HG03025 (cell line): ENCODE results near the gene PABPC3.

Experiments used
- ATAC-seq: cut with Tn5 transposase; IDR thresholded peaks from one replicate; pipeline ENCODE4 v1.9.1; 2021; ENCODE audit warnings: mild to moderate bottlenecking, moderate library complexity; ENCODE audit not compliant: unreplicated experiment, low FRiP score

PABPC3 gene

DNA sequence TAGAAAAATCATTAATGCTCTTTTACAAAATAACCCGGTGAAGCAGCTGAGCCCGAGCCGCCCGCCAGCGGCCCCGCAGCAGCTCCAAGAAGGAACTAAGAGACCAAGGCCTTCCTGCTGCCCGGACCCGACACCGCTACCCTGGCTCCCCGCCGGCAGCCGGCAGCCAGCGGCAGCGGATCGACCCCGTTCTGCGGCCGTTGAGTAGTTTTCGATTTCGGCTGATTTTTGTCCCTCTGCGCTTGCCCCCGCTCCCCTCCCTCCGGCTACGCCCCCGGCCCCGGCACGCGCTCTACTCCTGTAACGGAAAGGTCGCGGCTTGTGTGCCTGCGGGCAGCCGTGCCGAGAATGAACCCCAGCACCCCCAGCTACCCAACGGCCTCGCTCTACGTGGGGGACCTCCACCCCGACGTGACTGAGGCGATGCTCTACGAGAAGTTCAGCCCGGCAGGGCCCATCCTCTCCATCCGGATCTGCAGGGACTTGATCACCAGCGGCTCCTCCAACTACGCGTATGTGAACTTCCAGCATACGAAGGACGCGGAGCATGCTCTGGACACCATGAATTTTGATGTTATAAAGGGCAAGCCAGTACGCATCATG lies at the start of gene PABPC3:
TSS of gene PABPC3 (plus strand) at position 286 of the 603 bp plus-strand sequence. CDS start at position 349, 63 bp downstream.
- no peak for ATAC-seq

GRCh38 chr13:25046274-25046984 lies 49.5 kb upstream of the PABPC3 start:
- ATAC-seq: no peak

GRCh38 chr13:25046985-25047511 lies 48.9 kb upstream of the PABPC3 start:
- no peak for ATAC-seq

DNA sequence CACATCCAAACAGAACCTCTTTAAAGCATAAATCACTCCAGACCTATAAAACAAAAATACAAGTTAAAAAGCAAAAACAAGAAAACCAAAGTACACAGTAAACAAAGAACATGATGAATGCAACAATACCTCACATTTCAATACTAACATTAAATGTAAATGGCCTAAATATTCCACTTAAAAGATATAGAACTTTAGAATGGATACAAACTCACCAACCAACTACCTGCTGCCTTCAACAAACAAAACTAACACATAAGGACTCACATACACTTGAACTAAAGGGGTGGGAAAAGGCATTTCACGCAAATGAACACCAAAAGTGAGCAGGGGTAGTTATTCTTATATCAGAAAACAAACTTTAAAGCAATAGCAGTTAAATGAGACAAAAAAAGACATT lies 44.9 kb upstream of the PABPC3 start:
- no peak for ATAC-seq

DNA sequence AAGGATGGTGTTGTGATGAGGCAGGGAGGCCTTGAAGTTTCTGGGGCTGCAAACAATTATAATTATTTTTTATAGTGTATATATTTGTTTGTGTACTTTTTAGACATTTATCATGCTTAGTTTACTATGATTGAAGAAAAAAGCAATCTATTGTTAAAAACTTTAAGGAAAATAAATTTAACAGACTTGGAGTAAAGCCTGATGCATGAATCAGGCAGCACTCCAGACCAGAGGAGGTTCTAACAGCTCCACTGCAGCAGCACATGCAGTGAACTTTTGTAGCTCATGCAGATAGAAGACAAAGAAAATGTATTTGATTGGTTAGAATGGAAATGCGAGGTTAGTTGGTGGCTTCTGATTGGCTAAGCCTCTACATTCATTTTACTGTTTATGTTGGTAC lies 36.8 kb upstream of the PABPC3 start:
- no peak for ATAC-seq

DNA sequence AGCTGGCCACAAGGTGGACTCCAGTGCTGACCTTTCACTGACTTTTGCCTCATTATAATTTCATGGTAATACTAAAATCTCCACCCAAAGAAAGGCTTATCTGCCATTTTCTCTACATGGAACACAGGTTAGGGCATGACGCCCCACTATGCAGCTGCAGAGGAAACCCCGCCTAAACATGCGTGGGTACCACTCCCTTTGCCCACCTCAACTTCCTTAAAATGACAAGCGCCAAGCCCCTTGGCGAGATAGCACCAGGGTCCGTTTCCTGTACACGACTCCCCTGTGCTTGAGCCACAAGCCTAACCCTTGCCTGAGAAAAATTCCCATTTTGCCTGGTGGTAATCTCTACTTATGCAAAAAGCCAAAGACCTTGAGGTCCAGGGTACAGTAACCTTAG lies 36.0 kb upstream of the PABPC3 start:
- ATAC-seq: no peak

DNA sequence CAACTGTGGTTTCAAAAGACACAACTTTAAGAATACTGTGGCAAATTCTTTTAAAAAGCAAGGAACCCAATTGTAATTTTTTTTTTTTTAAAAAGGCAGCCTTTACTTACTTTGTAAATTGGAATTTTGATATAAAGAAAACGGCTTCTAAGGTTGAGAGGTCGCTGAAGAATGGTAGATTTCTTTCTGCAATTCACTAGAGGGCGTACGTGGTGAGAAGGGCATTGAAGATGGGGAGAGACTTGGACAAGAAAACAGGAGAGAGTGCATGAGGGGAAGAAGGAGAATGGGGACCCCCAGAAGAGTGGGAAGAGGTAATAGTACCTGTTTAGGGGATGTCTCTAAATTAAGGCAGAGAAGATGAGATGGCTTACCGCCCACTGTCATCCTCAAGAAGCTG lies 33.5 kb upstream of the PABPC3 start:
- ATAC-seq: no peak

DNA sequence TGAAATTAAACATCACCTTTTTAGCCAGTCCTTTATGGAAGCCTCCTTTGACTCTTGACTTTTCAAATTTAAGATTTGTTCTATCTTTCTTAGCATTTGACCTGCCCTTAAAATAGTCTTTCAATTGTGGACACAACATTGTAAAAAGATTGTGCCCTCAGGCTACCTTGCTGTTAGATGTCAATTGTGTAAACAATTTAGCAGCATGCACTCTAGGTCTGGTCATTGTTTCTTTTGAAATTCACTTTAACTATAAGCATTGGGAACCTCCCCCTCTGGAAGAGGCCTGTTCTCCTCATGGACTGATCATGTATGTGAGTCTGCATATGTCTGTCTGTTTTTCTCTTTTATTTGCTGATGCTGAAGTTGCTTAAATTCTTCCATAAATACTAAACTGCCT lies 31.5 kb upstream of the PABPC3 start:
- no peak for ATAC-seq

DNA sequence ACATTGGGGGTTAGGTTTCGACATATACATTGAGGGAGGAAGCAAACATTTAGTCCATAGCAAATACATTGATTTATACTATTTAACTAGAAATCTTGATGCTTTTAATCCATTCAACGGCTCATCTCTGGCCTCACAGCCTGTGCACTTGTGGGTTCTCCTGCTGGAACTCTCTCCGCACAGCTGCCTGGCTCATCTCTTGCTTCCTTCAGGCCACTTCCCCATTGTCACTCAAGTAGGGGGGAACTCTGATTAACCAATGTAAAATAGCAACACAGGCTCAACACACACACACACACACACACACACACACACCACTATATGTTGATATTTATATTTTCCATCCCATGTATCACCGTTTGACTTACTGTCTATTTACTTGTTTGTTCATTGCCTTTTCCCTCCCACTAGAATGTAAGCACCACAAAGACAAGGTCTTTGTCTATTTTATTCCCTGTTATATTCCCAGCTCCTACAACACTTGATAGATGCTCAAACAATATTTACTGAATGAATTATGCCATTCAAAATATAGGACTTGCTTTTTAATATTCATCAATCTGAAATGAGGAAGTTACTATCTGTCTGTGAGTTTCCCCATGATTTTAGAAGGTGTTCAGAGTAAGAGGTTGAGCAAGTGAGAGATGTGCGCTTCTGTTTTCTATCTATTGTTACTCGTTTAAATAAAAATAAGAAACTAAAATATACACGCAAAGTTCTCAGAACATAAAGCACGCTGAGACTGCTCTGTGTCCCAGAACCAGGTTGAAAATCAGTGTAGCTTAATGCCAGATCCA lies 29.8 kb upstream of the PABPC3 start:
- ATAC-seq: no peak

DNA sequence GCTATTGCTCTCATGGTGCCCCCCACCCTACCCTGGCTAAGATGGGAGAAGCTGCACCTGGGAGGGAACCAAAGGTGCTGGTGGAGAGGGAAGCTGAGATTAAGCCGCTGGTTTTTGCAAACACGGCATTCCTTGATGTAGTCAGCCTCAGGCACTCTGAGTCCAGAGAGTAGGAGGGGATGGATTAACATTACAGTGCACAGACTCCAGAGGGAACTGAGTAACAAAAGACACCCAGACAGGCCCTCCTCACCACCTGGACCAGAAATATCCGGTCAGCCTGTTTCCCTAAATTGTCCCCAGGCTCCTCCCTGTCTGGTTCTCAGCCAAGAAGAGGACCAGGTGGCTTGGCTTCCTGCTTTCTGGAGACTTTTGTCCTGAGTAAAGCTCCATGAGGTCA lies 28.9 kb upstream of the PABPC3 start:
- no peak for ATAC-seq

DNA sequence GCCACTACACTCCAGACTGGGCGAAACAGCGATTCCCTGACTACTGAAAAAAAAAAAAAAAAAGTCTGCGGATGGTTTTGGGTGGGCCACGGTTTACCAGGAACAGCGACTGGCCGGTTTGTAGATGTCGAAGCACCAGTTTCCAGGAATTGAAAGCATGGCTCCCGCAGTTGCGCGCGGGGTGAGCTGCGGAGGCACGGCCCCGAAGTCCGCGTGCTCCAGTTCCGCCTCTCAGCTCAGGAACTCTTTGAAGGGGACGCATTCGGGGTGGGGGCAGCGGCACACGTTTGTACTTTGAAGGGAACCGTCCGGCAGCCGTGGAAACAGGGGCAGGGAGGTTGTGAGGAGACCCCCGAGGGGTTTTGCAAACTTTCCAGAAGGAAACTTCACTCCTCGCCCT lies 27.1 kb upstream of the PABPC3 start:
- ATAC-seq: no peak

GRCh38 chr13:25069236-25069635 lies 26.7 kb upstream of the PABPC3 start:
- ATAC-seq: no peak

GRCh38 chr13:25069911-25070310 lies 26.0 kb upstream of the PABPC3 start:
- ATAC-seq: no peak

DNA sequence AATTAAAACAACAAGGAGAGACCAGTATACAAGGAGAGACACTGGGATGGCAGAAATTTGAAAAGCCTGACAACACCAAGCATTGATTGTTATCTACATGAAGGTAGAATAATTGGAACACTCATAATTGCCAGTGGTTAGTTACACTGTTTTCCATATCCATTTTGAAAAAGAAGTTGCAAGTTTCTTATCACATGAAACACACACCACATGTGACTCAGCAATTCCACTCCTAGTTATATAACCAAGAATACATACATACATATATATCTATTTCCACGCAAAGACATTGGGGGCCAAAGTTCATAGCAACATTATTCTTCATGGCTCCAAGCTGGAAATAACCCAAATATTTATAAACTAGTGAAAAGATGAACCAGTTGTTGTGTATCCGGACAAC lies 15.2 kb upstream of the PABPC3 start:
- no peak for ATAC-seq

DNA sequence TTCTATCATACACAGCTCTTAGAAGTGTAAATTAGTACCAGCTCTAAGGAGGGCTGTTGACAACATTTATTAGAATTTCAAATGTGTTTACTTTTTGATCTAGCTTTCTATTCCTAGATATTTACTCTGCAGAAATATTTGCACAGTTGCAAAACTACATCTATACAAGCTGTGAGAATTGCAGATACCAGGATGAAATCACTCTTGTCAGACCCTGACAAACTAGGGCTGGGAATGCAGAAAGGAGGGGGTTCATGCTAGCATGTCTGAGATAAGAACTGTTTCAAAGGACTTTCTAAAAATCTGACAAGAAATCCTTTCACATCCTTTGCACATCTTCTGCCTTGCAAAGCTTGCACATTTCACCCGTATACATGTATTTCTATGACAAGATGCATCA lies 11.8 kb upstream of the PABPC3 start:
- no peak for ATAC-seq

DNA sequence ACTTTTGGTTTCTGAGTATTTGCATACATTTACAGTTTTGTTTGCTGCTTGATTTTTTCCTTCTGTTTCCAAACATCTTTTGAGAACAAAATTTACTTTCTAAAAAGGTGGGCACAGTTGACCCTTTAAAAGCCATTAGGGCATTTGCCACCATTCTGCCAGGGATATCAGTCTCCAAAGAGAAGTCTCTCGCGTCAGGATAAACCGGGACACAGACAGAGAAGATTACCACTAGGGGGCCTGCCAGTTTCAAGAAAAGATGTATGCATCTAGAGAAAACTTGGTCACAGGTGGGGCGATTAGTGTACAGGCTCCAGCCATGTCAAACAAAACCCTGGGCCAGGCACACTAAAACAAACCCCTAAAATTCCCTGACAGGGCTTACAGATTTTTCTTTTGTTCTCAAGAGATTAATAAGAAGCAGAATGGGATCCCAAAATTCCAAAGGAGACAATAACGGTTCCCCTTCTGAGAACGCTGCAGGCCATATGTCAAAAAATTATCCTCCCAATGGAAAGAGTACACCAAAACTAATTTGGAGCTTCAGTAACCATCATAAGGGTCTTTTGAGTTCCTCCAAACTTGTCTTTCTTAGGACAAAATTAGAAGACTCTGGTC lies 10.7 kb upstream of the PABPC3 start:
- peak; percentile 59 for ATAC-seq

DNA sequence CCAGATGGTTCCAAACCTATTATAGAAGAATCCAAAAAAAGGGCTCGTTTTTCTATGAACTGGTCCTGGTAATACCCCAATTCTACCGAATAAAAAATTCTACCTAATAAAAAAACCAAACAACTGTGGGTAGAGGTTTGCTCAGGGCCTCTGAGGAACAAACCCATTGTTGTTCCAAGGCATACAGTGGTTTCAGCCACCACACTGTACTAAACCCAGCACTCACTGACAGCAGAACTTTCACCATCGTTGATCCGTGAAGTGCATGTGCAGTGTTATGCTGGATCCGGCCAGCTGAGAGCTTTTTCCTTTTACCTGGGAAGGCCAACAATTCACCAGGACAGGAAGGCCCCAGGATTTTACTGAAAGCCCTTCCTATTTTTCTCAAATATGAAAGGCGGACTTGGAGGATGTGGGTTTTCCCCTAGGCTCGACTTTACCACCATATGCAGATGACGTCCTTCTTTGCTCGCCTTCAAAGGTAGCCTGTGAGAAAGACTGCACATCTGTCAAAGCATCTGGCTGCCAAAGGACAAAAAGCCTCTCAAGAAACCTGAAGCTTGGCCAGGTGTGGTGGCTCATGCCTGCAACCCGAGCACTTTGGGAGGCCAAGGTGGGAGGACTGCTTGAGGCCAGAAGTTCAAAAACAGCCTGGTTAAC lies 7.2 kb upstream of the PABPC3 start:
- ATAC-seq: no peak

DNA sequence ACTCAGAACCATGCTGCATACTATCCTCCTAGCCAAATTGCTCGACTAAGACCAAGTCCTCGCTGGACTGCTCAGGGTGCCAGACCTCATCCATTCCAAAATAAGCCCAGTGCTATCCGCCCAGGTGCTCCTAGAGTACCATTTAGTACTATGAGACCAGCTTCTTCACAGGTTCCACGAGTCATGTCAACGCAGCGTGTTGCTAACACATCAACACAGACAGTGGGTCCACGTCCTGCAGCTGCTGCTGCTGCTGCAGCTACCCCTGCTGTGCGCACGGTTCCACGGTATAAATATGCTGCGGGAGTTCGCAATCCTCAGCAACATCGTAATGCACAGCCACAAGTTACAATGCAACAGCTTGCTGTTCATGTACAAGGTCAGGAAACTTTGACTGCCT lies 1.5 kb downstream of the PABPC3 start:
- no peak for ATAC-seq

DNA sequence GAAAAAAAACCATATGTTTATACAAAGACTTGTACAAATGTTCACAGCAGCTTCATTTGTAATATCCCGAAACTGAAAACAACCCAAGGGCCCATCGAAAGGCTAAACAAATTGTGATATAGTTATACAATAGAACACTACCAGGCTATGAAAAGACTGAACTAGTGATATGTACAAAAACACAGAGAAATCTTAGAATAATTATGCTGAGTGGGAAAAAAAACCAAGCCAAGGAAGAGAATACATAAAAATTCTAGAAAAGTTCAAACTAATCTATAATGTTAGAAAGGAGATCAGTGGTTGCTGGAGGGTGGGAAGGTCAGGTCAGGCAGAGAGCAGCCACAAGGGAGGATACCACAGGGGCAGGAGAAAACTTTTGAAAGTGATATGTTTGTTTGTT lies 7.8 kb downstream of the PABPC3 start:
- no peak for ATAC-seq

DNA sequence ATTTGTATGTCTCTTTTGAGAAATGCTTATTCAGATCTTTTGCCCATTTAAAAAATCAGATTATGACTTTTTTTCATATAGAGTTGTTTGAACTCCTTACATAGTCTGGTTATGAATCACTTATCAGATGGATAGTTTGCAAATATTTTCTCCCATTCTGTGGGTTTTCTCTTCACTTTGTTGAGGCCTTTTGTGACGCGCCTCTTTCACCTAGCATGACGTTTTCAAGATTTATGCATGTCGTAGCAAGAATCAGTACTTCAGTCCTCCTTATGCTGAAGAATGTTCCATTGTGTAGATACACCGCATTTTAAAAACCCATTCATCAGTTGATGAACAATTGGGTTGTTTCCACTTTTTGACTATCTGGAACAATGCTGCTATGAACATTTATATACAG lies 13.4 kb downstream of the PABPC3 start:
- ATAC-seq: no peak
